Measurements from ENCODE around the gene C1orf198. TPM values are rescaled to one million over a fixed set of nuclear protein-coding genes. Genes with fewer than 3 reads are reported as not detected.
A peak's percentile ranks its signal among the peaks of the same experiment; 100 is the strongest.

C1orf198 gene, protein sequence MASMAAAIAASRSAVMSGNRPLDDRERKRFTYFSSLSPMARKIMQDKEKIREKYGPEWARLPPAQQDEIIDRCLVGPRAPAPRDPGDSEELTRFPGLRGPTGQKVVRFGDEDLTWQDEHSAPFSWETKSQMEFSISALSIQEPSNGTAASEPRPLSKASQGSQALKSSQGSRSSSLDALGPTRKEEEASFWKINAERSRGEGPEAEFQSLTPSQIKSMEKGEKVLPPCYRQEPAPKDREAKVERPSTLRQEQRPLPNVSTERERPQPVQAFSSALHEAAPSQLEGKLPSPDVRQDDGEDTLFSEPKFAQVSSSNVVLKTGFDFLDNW
- polyA plus RNA-seq (2011; rRNA removed) (52.7 and 54.4 TPM in 2 replicates), polyA minus RNA-seq (2011; rRNA and poly(A)+ RNA removed) (57.9 and 74.8 TPM in 2 replicates)

DNA sequence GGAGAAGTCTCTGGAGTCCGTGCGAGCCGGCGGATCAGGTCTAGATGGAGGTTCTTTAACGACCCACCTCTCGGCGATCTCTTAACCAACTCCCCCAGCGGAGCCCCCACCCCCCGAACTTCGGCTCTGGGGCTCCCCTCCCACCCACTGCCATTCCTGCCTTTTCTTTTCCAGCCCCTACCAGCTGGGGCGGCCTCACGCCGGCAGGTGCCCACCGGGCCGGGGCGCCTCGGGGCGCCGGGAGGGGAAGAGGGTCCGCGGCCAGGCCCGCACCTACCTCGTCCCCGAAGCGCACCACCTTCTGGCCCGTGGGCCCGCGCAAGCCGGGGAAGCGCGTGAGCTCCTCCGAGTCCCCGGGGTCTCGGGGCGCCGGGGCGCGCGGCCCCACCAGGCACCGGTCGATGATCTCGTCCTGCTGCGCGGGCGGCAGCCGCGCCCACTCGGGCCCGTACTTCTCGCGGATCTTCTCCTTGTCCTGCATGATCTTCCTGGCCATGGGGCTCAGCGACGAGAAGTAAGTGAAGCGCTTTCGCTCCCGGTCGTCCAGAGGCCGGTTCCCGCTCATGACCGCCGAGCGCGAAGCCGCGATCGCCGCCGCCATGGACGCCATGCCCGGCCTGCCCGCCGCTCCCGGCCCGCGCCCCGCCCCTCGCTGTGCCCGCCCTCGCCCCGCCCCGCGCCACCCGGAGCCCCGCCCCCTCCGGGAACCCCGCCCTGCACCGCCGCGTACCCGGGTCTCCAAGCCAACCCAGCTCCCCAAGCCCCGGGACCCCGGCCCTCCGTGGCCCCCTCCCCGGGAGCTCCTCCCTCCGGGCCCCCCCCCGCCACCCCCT, at the start of gene C1orf198:
Gene C1orf198, minus strand, starts transcription at position 619 of the 833 bp plus-strand sequence. Its CDS starts 9 bp downstream, at position 610.
- no peaks in the 10 kb centered on the region for H3K27me3 ChIP-seq (ENCODE audit: control insufficient read depth, insufficient read depth, low read length)
- ChIA-PET CTCF (interaction anchor here (0.5 to 1.5 kb wide), 3 partner anchors 48 to 225 kb away, joined by 3 read pairs; no protein-coding TSS in a partner anchor), POLR2A (interaction anchor here (0.8 to 4.8 kb wide), 4 partner anchors 10 to 29 kb away, joined by 3 to 31 read pairs (median 3); no protein-coding TSS in a partner anchor)
- no peaks in the 10 kb centered on the region for H3K9me3 ChIP-seq (ENCODE audit: control insufficient read depth, insufficient read depth, low read length)
- TF ChIP-seq CTCF (IDR thresholded peaks at IDR 0.05; ENCODE audit: low read depth, low read length): no peak
- H3K27ac ChIP-seq (ENCODE audit: low read depth, low read length): peak within 1 kb of the TSS; percentile 91
- no peak for DNase-seq (ENCODE audit: low read depth, low spot score)
- peak within 1 kb of the TSS; percentile 87 for H3K4me3 ChIP-seq (ENCODE audit: low read depth, low read length)

GRCh38 chr1:230917284-230918135, 49.2 kb upstream of the C1orf198 start:
- ChIA-PET CTCF (interaction anchor here (0.5 to 9.9 kb wide), 22 partner anchors 8 to 294 kb away, joined by 3 to 140 read pairs (median 4); no protein-coding TSS in a partner anchor), POLR2A (no interaction called here)
- peak; percentile 26 for DNase-seq (ENCODE audit: low read depth, low spot score)
- no peak overlapping the region for H3K27ac ChIP-seq (ENCODE audit: low read depth, low read length)
- no peaks in the 10 kb centered on the region for H3K9me3 ChIP-seq (ENCODE audit: control insufficient read depth, insufficient read depth, low read length)
- no peak overlapping the region for H3K4me3 ChIP-seq (ENCODE audit: low read depth, low read length)
- no peaks in the 10 kb centered on the region for H3K27me3 ChIP-seq (ENCODE audit: control insufficient read depth, insufficient read depth, low read length)
- TF ChIP-seq CTCF (IDR thresholded peaks at IDR 0.05; ENCODE audit: low read depth, low read length): peak; percentile 82

DNA sequence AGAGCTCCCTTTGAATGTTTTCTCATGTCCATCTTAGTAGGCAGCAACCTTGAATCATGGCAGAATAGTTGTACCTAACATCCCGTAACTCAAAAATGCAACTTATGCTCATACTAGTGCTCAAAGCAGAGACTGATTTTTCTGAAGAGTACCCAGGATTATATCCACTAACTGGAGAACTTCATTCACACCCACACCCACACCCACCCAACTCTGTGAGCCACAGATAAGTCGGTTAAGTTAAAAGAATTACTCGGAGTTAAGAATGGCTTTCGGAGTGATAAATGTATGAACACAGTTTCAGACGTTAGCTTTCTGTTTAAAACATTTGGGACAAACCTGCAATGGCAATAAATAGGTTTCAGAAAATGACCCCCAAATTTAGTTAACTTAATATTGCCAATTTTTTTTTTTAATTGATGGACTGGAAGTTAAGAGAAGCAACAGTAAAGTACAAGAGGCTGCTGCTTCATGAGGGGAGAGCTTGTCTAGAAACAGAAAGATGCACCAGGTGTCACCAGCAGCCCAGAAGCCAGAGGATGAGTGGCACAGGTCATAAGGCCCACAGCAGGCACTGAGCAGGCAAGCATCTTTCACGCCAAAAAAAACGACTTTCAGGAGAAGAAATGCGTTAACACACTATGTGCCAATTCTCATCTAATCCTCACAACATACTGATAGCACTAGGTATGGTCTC, 48.4 kb upstream of the C1orf198 start:
- H3K4me3 ChIP-seq (ENCODE audit: low read depth, low read length): no peak overlapping the region
- ChIA-PET CTCF (interaction anchor here (0.6 to 9.9 kb wide), 19 partner anchors 8 to 294 kb away, joined by 3 to 140 read pairs (median 4); no protein-coding TSS in a partner anchor), POLR2A (no interaction called here)
- no peaks in the 10 kb centered on the region for H3K9me3 ChIP-seq (ENCODE audit: control insufficient read depth, insufficient read depth, low read length)
- no peaks in the 10 kb centered on the region for H3K27me3 ChIP-seq (ENCODE audit: control insufficient read depth, insufficient read depth, low read length)
- DNase-seq (ENCODE audit: low read depth, low spot score): no peak
- H3K27ac ChIP-seq (ENCODE audit: low read depth, low read length): no peak overlapping the region
- no peak for TF ChIP-seq CTCF (IDR thresholded peaks at IDR 0.05; ENCODE audit: low read depth, low read length)

- H3K27ac ChIP-seq (ENCODE audit: low read depth, low read length): no peak overlapping the region
- POLR2A ChIA-PET: no interaction called here
- CTCF ChIA-PET: interaction anchor here (0.5 to 9.9 kb wide), 3 partner anchors 26 to 296 kb away, joined by 3 to 140 read pairs (median 25); no protein-coding TSS in a partner anchor
- no peak overlapping the region for H3K4me3 ChIP-seq (ENCODE audit: low read depth, low read length)
- no peaks in the 10 kb centered on the region for H3K9me3 ChIP-seq (ENCODE audit: control insufficient read depth, insufficient read depth, low read length)
- no peak for TF ChIP-seq CTCF (IDR thresholded peaks at IDR 0.05; ENCODE audit: low read depth, low read length)
- DNase-seq (ENCODE audit: low read depth, low spot score): no peak
- no peaks in the 10 kb centered on the region for H3K27me3 ChIP-seq (ENCODE audit: control insufficient read depth, insufficient read depth, low read length)
Measured at GRCh38 chr1:230915078-230915477, 46.8 kb upstream of the C1orf198 start.
